Astrocyte of the spinal cord (primary cell): Measurements from ENCODE around the gene MMP17.

ENCODE experiments used
- DNase-seq: peaks from one replicate; pipeline ENCODE4 v3.0.0; 2011; ENCODE audit warnings: low read depth, low spot score
- H3K4me3 ChIP-seq: 2 replicates; pipeline ENCODE4 v1.5.1; 2011; ENCODE audit warnings: low read depth, mild to moderate bottlenecking, low read length, moderate library complexity
- CTCF ChIP-seq: IDR thresholded peaks from 2 replicates; pipeline ENCODE4 v1.5.1; 2012; ENCODE audit warnings: low read depth, mild to moderate bottlenecking, low read length, inconsistent platforms
- in situ Hi-C: cut with HindIII; loops from 2 replicates; pipeline ENCODE4 v1.10.0; 2017; ENCODE audit warnings: low sequenced_read_pairs

MMP17 gene

DNA sequence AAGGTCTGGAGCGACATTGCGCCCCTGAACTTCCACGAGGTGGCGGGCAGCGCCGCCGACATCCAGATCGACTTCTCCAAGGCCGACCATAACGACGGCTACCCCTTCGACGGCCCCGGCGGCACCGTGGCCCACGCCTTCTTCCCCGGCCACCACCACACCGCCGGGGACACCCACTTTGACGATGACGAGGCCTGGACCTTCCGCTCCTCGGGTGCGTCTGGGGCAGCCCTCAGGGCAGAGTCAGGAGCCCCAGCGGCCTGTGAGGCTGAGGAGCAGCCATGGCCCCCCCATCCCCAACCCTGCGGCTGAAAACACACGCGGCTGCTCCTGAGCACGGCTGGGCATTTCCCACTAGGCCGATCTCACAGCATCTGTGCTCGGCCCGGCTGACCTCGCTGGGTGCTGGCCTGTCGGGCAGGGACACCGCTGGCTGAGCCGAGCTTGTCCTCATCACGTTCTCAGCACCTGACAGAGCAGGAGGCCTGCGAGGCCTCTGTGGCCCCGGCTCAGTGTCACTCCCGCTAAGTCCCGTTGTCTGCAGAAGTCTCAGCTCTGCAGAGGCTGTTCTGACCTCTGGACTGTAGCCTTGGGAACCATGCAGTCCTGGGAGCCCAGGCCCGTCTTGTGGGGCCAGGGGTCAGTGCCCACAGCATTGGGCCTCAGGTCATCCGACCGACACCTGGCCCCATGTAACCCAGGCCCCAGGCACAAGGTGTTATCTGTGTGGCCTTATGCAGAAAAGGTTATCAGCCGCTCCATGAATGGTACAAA, 12.6 kb downstream of the MMP17 start:
- no peak for TF ChIP-seq CTCF
- H3K4me3 ChIP-seq: no peak overlapping the region
- no peak for DNase-seq
- in situ Hi-C loops: no loop called here

DNA sequence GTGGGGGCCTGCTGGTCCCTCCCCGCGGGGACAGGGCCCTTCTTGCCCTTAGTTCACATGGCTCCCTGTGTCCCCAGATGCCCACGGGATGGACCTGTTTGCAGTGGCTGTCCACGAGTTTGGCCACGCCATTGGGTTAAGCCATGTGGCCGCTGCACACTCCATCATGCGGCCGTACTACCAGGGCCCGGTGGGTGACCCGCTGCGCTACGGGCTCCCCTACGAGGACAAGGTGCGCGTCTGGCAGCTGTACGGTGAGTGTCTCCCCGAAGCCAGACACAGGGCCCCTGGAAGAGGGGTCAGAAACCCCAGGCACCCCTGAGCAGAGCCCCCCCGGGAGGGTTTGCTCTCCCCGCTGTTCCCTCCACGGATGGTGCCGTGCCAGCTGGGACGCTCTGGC, 13.4 kb downstream of the MMP17 start:
- no peak for TF ChIP-seq CTCF
- in situ Hi-C loops: no loop called here
- no peak overlapping the region for H3K4me3 ChIP-seq
- no peak for DNase-seq

GRCh38 chr12:131842169-131842568, 14.0 kb downstream of the MMP17 start:
- TF ChIP-seq CTCF: no peak
- in situ Hi-C loops: no loop called here

DNA sequence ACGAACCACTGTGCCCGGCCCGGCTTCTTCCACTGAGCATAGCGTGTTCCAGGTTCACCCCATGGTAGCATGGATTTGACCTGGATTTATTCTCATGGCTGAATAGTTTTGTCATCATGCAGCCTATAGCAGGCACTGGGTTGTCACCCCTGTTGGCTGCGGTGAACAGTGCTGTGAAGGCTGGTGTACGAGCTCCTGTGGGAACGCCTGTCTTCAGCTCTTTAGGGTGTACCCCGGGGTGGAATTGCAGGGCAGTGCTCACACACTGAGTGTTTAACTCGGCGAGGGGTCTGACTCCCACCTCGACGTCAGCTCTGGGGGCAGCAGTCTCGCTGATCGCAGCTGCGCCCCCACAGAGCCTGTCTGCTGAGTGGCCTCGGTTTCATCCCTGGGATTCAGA, 15.3 kb downstream of the MMP17 start:
- in situ Hi-C loops: no loop called here
- H3K4me3 ChIP-seq: no peak overlapping the region
- no peak for TF ChIP-seq CTCF
- DNase-seq: no peak

More at GRCh38 chr12:131842169-131842568, 14.0 kb downstream of the MMP17 start:
- DNase-seq: no peak
- no peak overlapping the region for H3K4me3 ChIP-seq

DNA sequence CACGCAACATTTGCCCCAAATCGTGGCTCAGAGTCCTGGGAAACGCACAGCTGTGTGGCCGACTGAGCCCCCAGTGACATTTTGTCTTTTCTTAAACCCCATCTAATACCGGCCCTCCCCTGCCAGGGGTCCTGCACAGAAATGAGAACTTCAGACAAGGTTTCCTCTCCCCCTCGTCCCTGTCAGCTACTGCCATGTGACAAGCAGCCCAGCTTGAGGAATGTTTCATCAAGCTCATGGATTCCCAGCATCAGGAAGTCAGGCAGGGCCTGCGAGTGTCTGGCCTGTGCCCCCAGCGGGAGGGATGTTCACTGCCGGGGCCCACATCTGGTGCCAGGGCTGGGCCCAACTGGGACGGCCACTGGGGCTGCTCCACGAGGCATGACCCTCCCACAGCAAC, 15.9 kb downstream of the MMP17 start:
- in situ Hi-C loops: no loop called here
- DNase-seq: no peak
- no peak overlapping the region for H3K4me3 ChIP-seq
- no peak for TF ChIP-seq CTCF

DNA sequence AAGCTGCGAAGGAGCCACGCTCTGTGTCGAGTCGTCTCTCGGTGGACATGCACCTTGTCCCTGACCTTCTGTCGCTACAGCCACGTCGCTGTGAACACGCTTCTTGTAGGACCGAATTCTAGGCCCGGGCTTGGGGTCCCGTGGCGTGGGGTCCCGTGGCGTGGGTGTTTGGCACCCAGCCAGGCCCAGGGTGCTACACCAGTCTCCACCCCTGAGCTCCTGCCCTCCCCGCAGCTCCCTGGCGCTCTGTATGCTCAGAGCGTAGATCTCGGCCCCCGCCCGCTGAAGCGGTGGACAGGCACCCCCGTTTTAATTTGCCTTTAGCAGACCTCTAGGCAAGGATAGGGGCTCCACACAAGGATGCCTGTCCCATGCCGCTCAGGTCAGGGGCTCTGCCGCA, 16.5 kb downstream of the MMP17 start:
- no peak for DNase-seq
- no peak overlapping the region for H3K4me3 ChIP-seq
- in situ Hi-C loops: no loop called here
- no peak for TF ChIP-seq CTCF
